ENCODE data around the gene RNU5B-1.
"Not testable (repeated sequence)": the region's sequence is repeated elsewhere in the genome, so short reads cannot be mapped to it uniquely, and the experiment has no call there.

RNU5B-1 gene

GRCh38 chr15:65264863-65265430 is 39.5 kb upstream of the RNU5B-1 start:
- no peak overlapping the region for H4K91ac ChIP-seq (ENCODE audit: low read length)
- H2BK120ac ChIP-seq (ENCODE audit: low read depth, low read length) = no peak overlapping the region
- no peak overlapping the region for H3K14ac ChIP-seq (ENCODE audit: low read length in 2 of 2)
- H3K23ac ChIP-seq (ENCODE audit: low read length in 2 of 2) = no peak overlapping the region
- H3K36me3 ChIP-seq (ENCODE audit: control insufficient read depth in 1 of 2, insufficient read depth in 2 of 2, low read depth in 1 of 2, low read length in 2 of 2) = peaks cover 15 to 22% of the 10 kb centered on the region in 2 experiments
- H3K9ac ChIP-seq (ENCODE audit: low read length) = no peak overlapping the region
- no peaks in the 10 kb centered on the region for H3K9me3 ChIP-seq (ENCODE audit: control insufficient read depth, low read length)
- no peaks in the 10 kb centered on the region for H3K27me3 ChIP-seq (ENCODE audit: control insufficient read depth in 1 of 2, insufficient read depth in 1 of 2, low read length in 2 of 2)
- 13% methylated on average over 2 of the region's 2 CpGs for WGBS
- no peak overlapping the region for H2AFZ ChIP-seq (ENCODE audit: low read depth, low read length)
- no peak overlapping the region for H3K4ac ChIP-seq (ENCODE audit: low read depth in 1 of 2, low read length in 2 of 2)
- no peak overlapping the region for H3K18ac ChIP-seq (ENCODE audit: low read depth in 1 of 2, low read length in 2 of 2)
- H3K4me2 ChIP-seq (ENCODE audit: low read length, poor library complexity, severe bottlenecking) = no peak overlapping the region
- no peak overlapping the region for H3K27ac ChIP-seq (ENCODE audit: low read length, poor library complexity, severe bottlenecking)
- H4K8ac ChIP-seq (ENCODE audit: low read length) = no peak overlapping the region
- DNase-seq = peak; percentile 87
- H2BK15ac ChIP-seq (ENCODE audit: low read depth, poor library complexity, severe bottlenecking) = no peak overlapping the region
- H2BK12ac ChIP-seq (ENCODE audit: low read length in 2 of 2) = peak overlapping the region in 1 of 2 experiments; percentile 84
- H3K4me1 ChIP-seq (ENCODE audit: control insufficient read depth, insufficient read depth, low read depth, low read length) = peaks cover 4% of the 10 kb centered on the region
- H3K4me3 ChIP-seq (ENCODE audit: insufficient read depth in 1 of 2, low read depth in 1 of 2, low read length in 2 of 2) = no peak overlapping the region
- peaks cover 5% of the 10 kb centered on the region for H3K79me1 ChIP-seq (replicated peaks; ENCODE audit: low read length, poor library complexity, severe bottlenecking)
- H2AK5ac ChIP-seq (ENCODE audit: low read length, severe bottlenecking) = peak overlapping the region; percentile 19
- no peak overlapping the region for H2BK5ac ChIP-seq (ENCODE audit: low read depth, low read length, poor library complexity, severe bottlenecking)

GRCh38 chr15:65266469-65266868 is 38.0 kb upstream of the RNU5B-1 start:
- no peak overlapping the region for H2BK120ac ChIP-seq (ENCODE audit: low read depth, low read length)
- H2AK5ac ChIP-seq (ENCODE audit: low read length, severe bottlenecking) = no peak overlapping the region
- H3K9ac ChIP-seq (ENCODE audit: low read length) = no peak overlapping the region
- peaks cover 5% of the 10 kb centered on the region for H3K79me1 ChIP-seq (replicated peaks; ENCODE audit: low read length, poor library complexity, severe bottlenecking)
- no peak overlapping the region for H3K23ac ChIP-seq (ENCODE audit: low read length in 2 of 2)
- H3K4me2 ChIP-seq (ENCODE audit: low read length, poor library complexity, severe bottlenecking) = no peak overlapping the region
- no peaks in the 10 kb centered on the region for H3K27me3 ChIP-seq (ENCODE audit: control insufficient read depth in 1 of 2, insufficient read depth in 1 of 2, low read length in 2 of 2)
- H4K8ac ChIP-seq (ENCODE audit: low read length) = peak overlapping the region; percentile 68
- DNase-seq = no peak
- peaks cover 6% of the 10 kb centered on the region for H3K4me1 ChIP-seq (ENCODE audit: control insufficient read depth, insufficient read depth, low read depth, low read length)
- H3K4me3 ChIP-seq (ENCODE audit: insufficient read depth in 1 of 2, low read depth in 1 of 2, low read length in 2 of 2) = no peak overlapping the region
- no peaks in the 10 kb centered on the region for H3K9me3 ChIP-seq (ENCODE audit: control insufficient read depth, low read length)
- H3K14ac ChIP-seq (ENCODE audit: low read length in 2 of 2) = no peak overlapping the region
- no peak overlapping the region for H2BK5ac ChIP-seq (ENCODE audit: low read depth, low read length, poor library complexity, severe bottlenecking)
- peak overlapping the region in 1 of 2 experiments; percentile 76 for H2BK12ac ChIP-seq (ENCODE audit: low read length in 2 of 2)
- H3K18ac ChIP-seq (ENCODE audit: low read depth in 1 of 2, low read length in 2 of 2) = no peak overlapping the region
- no peak overlapping the region for H3K27ac ChIP-seq (ENCODE audit: low read length, poor library complexity, severe bottlenecking)
- no peak overlapping the region for H2AFZ ChIP-seq (ENCODE audit: low read depth, low read length)
- H2BK15ac ChIP-seq (ENCODE audit: low read depth, poor library complexity, severe bottlenecking) = no peak overlapping the region
- WGBS = 98% methylated on average over 5 of the region's 5 CpGs
- H3K36me3 ChIP-seq (ENCODE audit: control insufficient read depth in 1 of 2, insufficient read depth in 2 of 2, low read depth in 1 of 2, low read length in 2 of 2) = peaks cover 8 to 14% of the 10 kb centered on the region in 2 experiments
- no peak overlapping the region for H4K91ac ChIP-seq (ENCODE audit: low read length)
- H3K4ac ChIP-seq (ENCODE audit: low read depth in 1 of 2, low read length in 2 of 2) = no peak overlapping the region

- Histone ChIP-seq H3K4ac (ENCODE audit: low read depth in 1 of 2, low read length in 2 of 2) (no peak overlapping the region), H3K9me3 (ENCODE audit: control insufficient read depth, low read length) (no peaks in the 10 kb centered on the region), H3K14ac (ENCODE audit: low read length in 2 of 2) (no peak overlapping the region), H3K18ac (ENCODE audit: low read depth in 1 of 2, low read length in 2 of 2) (no peak overlapping the region), H3K4me3 (ENCODE audit: insufficient read depth in 1 of 2, low read depth in 1 of 2, low read length in 2 of 2) (no peak overlapping the region), H2AFZ (ENCODE audit: low read depth, low read length) (no peak overlapping the region), H2BK5ac (ENCODE audit: low read depth, low read length, poor library complexity, severe bottlenecking) (no peak overlapping the region), H3K4me2 (ENCODE audit: low read length, poor library complexity, severe bottlenecking) (no peak overlapping the region), H2BK12ac (ENCODE audit: low read length in 2 of 2) (no peak overlapping the region), H2AK5ac (ENCODE audit: low read length, severe bottlenecking) (no peak overlapping the region), H4K91ac (ENCODE audit: low read length) (no peak overlapping the region), H3K36me3 (ENCODE audit: control insufficient read depth in 1 of 2, insufficient read depth in 2 of 2, low read depth in 1 of 2, low read length in 2 of 2) (peaks cover 3 to 6% of the 10 kb centered on the region in 2 experiments), H4K8ac (ENCODE audit: low read length) (no peak overlapping the region), H3K27me3 (ENCODE audit: control insufficient read depth in 1 of 2, insufficient read depth in 1 of 2, low read length in 2 of 2) (no peaks in the 10 kb centered on the region), H3K4me1 (ENCODE audit: control insufficient read depth, insufficient read depth, low read depth, low read length) (peaks cover 2% of the 10 kb centered on the region), H3K27ac (ENCODE audit: low read length, poor library complexity, severe bottlenecking) (no peak overlapping the region), H3K9ac (ENCODE audit: low read length) (no peak overlapping the region), H3K23ac (ENCODE audit: low read length in 2 of 2) (no peak overlapping the region), H3K79me1 (replicated peaks; ENCODE audit: low read length, poor library complexity, severe bottlenecking) (peaks cover 9% of the 10 kb centered on the region), H2BK15ac (ENCODE audit: low read depth, poor library complexity, severe bottlenecking) (no peak overlapping the region), H2BK120ac (ENCODE audit: low read depth, low read length) (no peak overlapping the region)
- no peak for DNase-seq
- WGBS = 100% methylated on average over 3 of the region's 4 CpGs
Measured at GRCh38 chr15:65268411-65268810, 36.1 kb upstream of the RNU5B-1 start.

GRCh38 chr15:65270811-65271545 is 33.5 kb upstream of the RNU5B-1 start:
- not testable (repeated sequence) for H2AFZ ChIP-seq (ENCODE audit: low read depth, low read length); H3K27ac ChIP-seq (ENCODE audit: low read length, poor library complexity, severe bottlenecking); H2AK5ac ChIP-seq (ENCODE audit: low read length, severe bottlenecking); H2BK15ac ChIP-seq (ENCODE audit: low read depth, poor library complexity, severe bottlenecking); H3K18ac ChIP-seq (ENCODE audit: low read depth in 1 of 2, low read length in 2 of 2); H3K23ac ChIP-seq (ENCODE audit: low read length in 2 of 2); H3K4me1 ChIP-seq (ENCODE audit: control insufficient read depth, insufficient read depth, low read depth, low read length); H3K36me3 ChIP-seq (ENCODE audit: control insufficient read depth in 1 of 2, insufficient read depth in 2 of 2, low read depth in 1 of 2, low read length in 2 of 2); H3K27me3 ChIP-seq (ENCODE audit: control insufficient read depth in 1 of 2, insufficient read depth in 1 of 2, low read length in 2 of 2); H2BK120ac ChIP-seq (ENCODE audit: low read depth, low read length); H3K4ac ChIP-seq (ENCODE audit: low read depth in 1 of 2, low read length in 2 of 2); H2BK5ac ChIP-seq (ENCODE audit: low read depth, low read length, poor library complexity, severe bottlenecking); H3K4me3 ChIP-seq (ENCODE audit: insufficient read depth in 1 of 2, low read depth in 1 of 2, low read length in 2 of 2); H4K8ac ChIP-seq (ENCODE audit: low read length); H3K14ac ChIP-seq (ENCODE audit: low read length in 2 of 2); H4K91ac ChIP-seq (ENCODE audit: low read length); H3K4me2 ChIP-seq (ENCODE audit: low read length, poor library complexity, severe bottlenecking); H3K9me3 ChIP-seq (ENCODE audit: control insufficient read depth, low read length)
- H2BK12ac ChIP-seq (ENCODE audit: low read length in 2 of 2) = peak overlapping the region in 1 of 2 experiments; percentile 11
- DNase-seq = peak; percentile 81
- 38% methylated on average over 15 of the region's 15 CpGs for WGBS
- H3K79me1 ChIP-seq (replicated peaks; ENCODE audit: low read length, poor library complexity, severe bottlenecking) = peaks cover 11% of the 10 kb centered on the region
- H3K9ac ChIP-seq (ENCODE audit: low read length) = peak overlapping the region; percentile 67

Data from mesenchymal stem cell (in vitro differentiated cells and primary cell).